K562 (cell line): ENCODE measurements around the gene RPN1. TPM values are rescaled to one million over a fixed set of nuclear protein-coding genes. Genes with fewer than 3 reads are reported as not detected.

Source experiments
- ATAC-seq: fragments of 200-7000 bp; cut with Tn5 transposase; 3 replicates; pipeline ENCODE4 v1.9.1; 2020; ENCODE audit warnings: moderate library complexity
- BruUV-seq: library from RNA; stranded (reverse); fragments of 400-500 nt; replicated peaks from 2 replicates; lab custom pipeline; 2021; lab: Mats Ljungman, UMichigan
- CTCF ChIA-PET: fragments of 300-600 bp; formaldehyde crosslinking; extraction: SDS; loops from one replicate; lab custom pipeline; 2021; ENCODE audit warnings: low intra/inter-chr PET ratio; lab: Yijun Ruan, JAX
- POLR2A ChIA-PET: fragments of 300-600, 350-650 bp; sonication (Branson Sonifier 250); formaldehyde crosslinking; extraction: SDS; loops from one replicate; lab custom pipeline; 2021; ENCODE audit warnings: antibody characterized with exemption, inconsistent platforms; lab: Yijun Ruan, JAX
- DNase-seq, 4 experiments: peaks; one replicate each; pipeline versions ENCODE4 v3.0.0 to v3.0.0-alpha.2; 2011 to 2018; ENCODE audit warnings: low spot score in 3 of 4, mixed read lengths in 3 of 4; ENCODE audit errors: extremely low read depth in 1 of 4
- FAIRE-seq: peaks from 2 replicates; lab custom pipeline; 2011; peaks lifted over from hg19 to GRCh38; lab: Jason Lieb, UNC
- H2AFZ ChIP-seq: 2 replicates; pipeline ENCODE4 v1.6.0; 2011; ENCODE audit warnings: low read depth, low read length, control low read depth, inconsistent platforms
- H3K27ac ChIP-seq: fragments of 200-600 bp; 3 replicates; pipeline ENCODE4 v1.8.0; 2011; ENCODE audit warnings: low read depth, mild to moderate bottlenecking, control low read depth, inconsistent platforms, low read length, moderate library complexity, mixed read lengths; ENCODE audit errors: extremely low read depth
- H3K27me3 ChIP-seq, 2 experiments: fragments of 300-600 bp in 1 of 2; 2 replicates in 1 of 2; 3 replicates in 1 of 2; pipeline versions ENCODE4 v1.6.0 to v1.8.0; 2011; ENCODE audit warnings: inconsistent platforms in 2 of 2, low read length in 2 of 2, mild to moderate bottlenecking in 1 of 2, mixed read lengths in 1 of 2, moderate library complexity in 1 of 2; ENCODE audit not compliant: control insufficient read depth in 2 of 2, insufficient read depth in 2 of 2
- H3K36me3 ChIP-seq: fragments of 300-600 bp; 3 replicates; pipeline ENCODE4 v1.8.0; 2011; ENCODE audit warnings: mild to moderate bottlenecking, low read length, inconsistent platforms; ENCODE audit not compliant: control insufficient read depth, insufficient read depth
- H3K4me1 ChIP-seq, 2 experiments: fragments of 200-600 bp in 1 of 2; replicated peaks in 1 of 2; 2 replicates in 1 of 2; 3 replicates in 1 of 2; pipeline versions ENCODE4 v1.5.1 to v1.8.0; 2011; ENCODE audit warnings: inconsistent platforms in 2 of 2, low read length in 2 of 2, mild to moderate bottlenecking in 1 of 2, mixed read lengths in 1 of 2, moderate library complexity in 1 of 2; ENCODE audit not compliant: control insufficient read depth in 2 of 2, insufficient read depth in 2 of 2
- H3K4me2 ChIP-seq: 2 replicates; pipeline ENCODE4 v1.6.1; 2011; ENCODE audit warnings: low read length, control low read depth, inconsistent platforms, mixed read lengths; ENCODE audit not compliant: insufficient read depth
- H3K4me3 ChIP-seq: fragments of 200-600 bp; sonication (generic), shearing (Covaris generic); 2 replicates; pipeline ENCODE4 v1.5.1; 2016; ENCODE audit warnings: control low read depth, inconsistent platforms
- H3K79me2 ChIP-seq: fragments of 200-600 bp; 3 replicates; pipeline ENCODE4 v1.8.0; 2011; ENCODE audit warnings: low read length, inconsistent platforms; ENCODE audit not compliant: control insufficient read depth, insufficient read depth
- H3K9ac ChIP-seq, 2 experiments: 2 replicates each; pipeline versions ENCODE4 v1.6.0 to v1.6.1; 2011; ENCODE audit warnings: low read depth in 2 of 2, low read length in 2 of 2, control low read depth in 1 of 2, inconsistent platforms in 1 of 2, mild to moderate bottlenecking in 1 of 2, mixed read lengths in 1 of 2; ENCODE audit not compliant: insufficient read depth in 1 of 2
- H3K9me1 ChIP-seq: one replicate; pipeline ENCODE4 v1.6.0; 2011; ENCODE audit warnings: inconsistent platforms, mild to moderate bottlenecking, low read length, moderate library complexity; ENCODE audit not compliant: control insufficient read depth, insufficient read depth
- H3K9me3 ChIP-seq: replicated peaks from 2 replicates; pipeline ENCODE4 v1.5.1; 2011; ENCODE audit warnings: low read depth, low read length, inconsistent platforms; ENCODE audit not compliant: control insufficient read depth, insufficient read depth
- H4K20me1 ChIP-seq: replicated peaks from 2 replicates; pipeline ENCODE4 v1.6.1; 2011; ENCODE audit warnings: low read length, inconsistent platforms, mixed read lengths; ENCODE audit not compliant: control insufficient read depth, insufficient read depth
- BHLHE40 ChIP-seq: IDR thresholded peaks from 2 replicates; pipeline ENCODE4 v1.6.1; 2011; ENCODE audit warnings: low read length, improper control_type of control experiment
- HDAC3 ChIP-seq: fragments of 450-650 bp; IDR thresholded peaks from 2 replicates; pipeline ENCODE4 v1.6.1; 2018; ENCODE audit warnings: borderline replicate concordance, mild to moderate bottlenecking, moderate library complexity; ENCODE audit not compliant: partially characterized antibody
- NBN ChIP-seq: fragments of 450-650 bp; IDR thresholded peaks from 2 replicates; pipeline ENCODE4 v1.6.1; 2016; ENCODE audit warnings: low read depth, mild to moderate bottlenecking
- NELFE ChIP-seq: IDR thresholded peaks from 2 replicates; pipeline ENCODE4 v1.6.1; 2011; ENCODE audit warnings: mild to moderate bottlenecking; ENCODE audit not compliant: insufficient read depth, insufficient read length
- STAT5A ChIP-seq: IDR thresholded peaks from 2 replicates; pipeline ENCODE4 v1.6.1; 2012; ENCODE audit warnings: low read length, inconsistent platforms, borderline replicate concordance
- TARDBP ChIP-seq: fragments of 450-650 bp; IDR thresholded peaks from 2 replicates; pipeline ENCODE4 v1.6.1; 2016
- ZKSCAN1 ChIP-seq: fragments of 150-350 bp; IDR thresholded peaks from 2 replicates; pipeline ENCODE4 v1.6.1; 2016; ENCODE audit warnings: low read depth, low read length
- ZNF124 ChIP-seq: sonication (generic); formaldehyde crosslinking; IDR thresholded peaks from 2 replicates; pipeline ENCODE4 v1.8.1; 2022; ENCODE audit warnings: missing genetic modification reagents
- WGBS: fragments of 100-300 bp; shearing (Covaris generic); methylation state at CpG from one replicate; pipeline ENCODE4 v1.1.6; 2016; ENCODE audit warnings: low coverage, mixed read lengths; ENCODE audit not compliant: insufficient coverage; ENCODE audit errors: missing lambda C conversion rate; 5-methylcytosine and 5-hydroxymethylcytosine counted together
- in situ Hi-C: fragments of 300-500 bp; cut with MboI; formaldehyde crosslinking; loops from 4 replicates; pipeline ENCODE4 v1.15.0; 2018; ENCODE audit warnings: inconsistent platforms, mixed read lengths
- intact Hi-C: fragments of 100-400 bp; cut with micrococcal nuclease; formaldehyde crosslinking; loops from 2 replicates; pipeline ENCODE4 v1.14.2; 2022
- polyA plus RNA-seq, 8 experiments: library from polyadenylated mRNA; depleted of rRNA in 4 of 8; stranded (reverse) in 5 of 8; unstranded in 3 of 8; fragments of >200 nt; fragmentation: Nextera tagmentation in 2 of 8; fragmentation: Illumina TruSeq in 1 of 8; extraction: Ambion mirVana in 2 of 8; extraction: Trizol in 1 of 8; gene quantifications; 2 replicates each; pipeline versions ENCODE4 v1.2.1 to v1.2.3, GENCODE V29; 2011 to 2014; ENCODE audit warnings: inconsistent platforms in 1 of 8, missing spikeins in 1 of 8
- total RNA-seq, 7 experiments: library from RNA; depleted of rRNA in 6 of 7; stranded (reverse); fragments of >200 nt in 6 of 7; fragmentation: Illumina TruSeq in 2 of 7; extraction: Trizol in 2 of 7; gene quantifications; 2 replicates each; pipeline versions ENCODE4 v1.2.1 to v1.2.3, GENCODE V29; 2011 to 2021; ENCODE audit warnings: low replicate concordance in 1 of 7
- TF ChIP-seq, protein P1 (sequence below): sonication (generic); formaldehyde crosslinking; IDR thresholded peaks from 2 replicates; pipeline ENCODE4 v1.8.1; 2023; ENCODE audit warnings: mild to moderate bottlenecking, missing genetic modification reagents
- TF ChIP-seq, protein P2 (sequence below): sonication (generic); formaldehyde crosslinking; IDR thresholded peaks from 2 replicates; pipeline ENCODE4 v1.8.1; 2023; ENCODE audit warnings: mild to moderate bottlenecking, missing genetic modification reagents
- TF ChIP-seq, protein P3 (sequence below): fragments of 250-450 bp; sonication (Bioruptor Pico); IDR thresholded peaks from 2 replicates; pipeline ENCODE4 v1.5.0; 2020; ENCODE audit warnings: mild to moderate bottlenecking, borderline replicate concordance

Gene RPN1
- total and polyA plus RNA-seq, 9 of the 15 experiments (the other 6 are each of a cell fraction or from before 2014, with no cell fraction given): 39.5 to 300 (median 148) TPM

DNA sequence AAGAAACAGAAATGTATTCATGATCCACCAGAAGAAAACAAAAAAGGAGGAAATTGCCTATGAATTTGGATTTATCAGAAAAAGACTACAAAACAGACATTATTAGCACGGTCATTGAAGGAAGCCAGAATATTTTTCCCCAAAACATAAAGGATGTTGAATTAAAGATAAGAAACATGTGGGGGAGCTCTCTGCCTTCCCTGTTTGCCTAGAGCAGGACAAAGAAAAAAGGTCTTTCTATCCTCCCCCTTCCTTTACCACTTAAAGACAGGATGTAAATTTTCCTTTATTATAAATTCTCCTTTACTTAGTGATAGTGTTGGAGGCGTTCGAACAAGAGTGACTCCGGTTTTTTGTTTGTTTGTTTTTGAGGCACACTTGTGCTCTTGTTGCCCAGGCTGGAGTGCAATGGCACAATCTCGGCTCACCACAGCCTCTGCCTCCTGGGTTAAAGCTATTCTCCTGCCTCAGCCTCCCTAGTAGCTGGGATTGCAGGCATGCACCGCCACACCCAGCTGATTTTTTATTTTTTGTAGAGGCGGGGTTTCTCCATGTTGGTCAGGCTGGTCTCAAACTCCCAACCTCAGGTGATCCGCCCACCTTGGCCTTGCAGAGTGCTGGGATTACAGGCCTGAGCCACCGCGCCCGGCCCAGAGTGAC is 14.9 kb upstream of the RPN1 start (continued):
- TF ChIP-seq, protein P1, sequence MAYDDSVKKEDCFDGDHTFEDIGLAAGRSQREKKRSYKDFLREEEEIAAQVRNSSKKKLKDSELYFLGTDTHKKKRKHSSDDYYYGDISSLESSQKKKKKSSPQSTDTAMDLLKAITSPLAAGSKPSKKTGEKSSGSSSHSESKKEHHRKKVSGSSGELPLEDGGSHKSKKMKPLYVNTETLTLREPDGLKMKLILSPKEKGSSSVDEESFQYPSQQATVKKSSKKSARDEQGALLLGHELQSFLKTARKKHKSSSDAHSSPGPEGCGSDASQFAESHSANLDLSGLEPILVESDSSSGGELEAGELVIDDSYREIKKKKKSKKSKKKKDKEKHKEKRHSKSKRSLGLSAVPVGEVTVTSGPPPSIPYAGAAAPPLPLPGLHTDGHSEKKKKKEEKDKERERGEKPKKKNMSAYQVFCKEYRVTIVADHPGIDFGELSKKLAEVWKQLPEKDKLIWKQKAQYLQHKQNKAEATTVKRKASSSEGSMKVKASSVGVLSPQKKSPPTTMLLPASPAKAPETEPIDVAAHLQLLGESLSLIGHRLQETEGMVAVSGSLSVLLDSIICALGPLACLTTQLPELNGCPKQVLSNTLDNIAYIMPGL (CRISPR knock-in tag): no peak
- TF ChIP-seq, protein P2, sequence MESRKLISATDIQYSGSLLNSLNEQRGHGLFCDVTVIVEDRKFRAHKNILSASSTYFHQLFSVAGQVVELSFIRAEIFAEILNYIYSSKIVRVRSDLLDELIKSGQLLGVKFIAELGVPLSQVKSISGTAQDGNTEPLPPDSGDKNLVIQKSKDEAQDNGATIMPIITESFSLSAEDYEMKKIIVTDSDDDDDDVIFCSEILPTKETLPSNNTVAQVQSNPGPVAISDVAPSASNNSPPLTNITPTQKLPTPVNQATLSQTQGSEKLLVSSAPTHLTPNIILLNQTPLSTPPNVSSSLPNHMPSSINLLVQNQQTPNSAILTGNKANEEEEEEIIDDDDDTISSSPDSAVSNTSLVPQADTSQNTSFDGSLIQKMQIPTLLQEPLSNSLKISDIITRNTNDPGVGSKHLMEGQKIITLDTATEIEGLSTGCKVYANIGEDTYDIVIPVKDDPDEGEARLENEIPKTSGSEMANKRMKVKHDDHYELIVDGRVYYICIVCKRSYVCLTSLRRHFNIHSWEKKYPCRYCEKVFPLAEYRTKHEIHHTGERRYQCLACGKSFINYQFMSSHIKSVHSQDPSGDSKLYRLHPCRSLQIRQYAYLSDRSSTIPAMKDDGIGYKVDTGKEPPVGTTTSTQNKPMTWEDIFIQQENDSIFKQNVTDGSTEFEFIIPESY (CRISPR knock-in tag): peak; percentile 69; the same call in 1 of the 2 replicates
- TF ChIP-seq HDAC3: no peak
- TF ChIP-seq, all 486 proteins: peak for 4

DNA sequence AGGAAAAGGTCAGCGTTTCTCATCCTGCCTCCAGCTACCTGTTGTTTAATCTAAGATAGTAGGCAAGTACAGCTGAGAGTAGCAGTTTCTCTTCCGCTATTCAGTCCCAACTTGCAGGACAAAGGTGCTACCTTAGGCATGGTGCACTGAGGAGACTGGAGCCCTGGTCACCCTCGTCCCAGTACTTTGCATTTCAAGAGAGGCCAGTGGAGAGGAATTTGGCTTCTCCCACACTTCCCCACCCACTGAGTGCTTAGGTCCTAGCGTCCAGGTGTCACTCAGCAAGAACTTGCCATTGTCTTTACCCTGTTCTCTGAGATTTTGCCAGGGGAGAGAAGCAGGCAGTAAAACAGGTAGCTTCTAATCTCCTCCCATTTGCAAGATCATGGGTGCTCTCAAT is 12.5 kb upstream of the RPN1 start:
- Histone ChIP-seq H3K9me3 (no peaks in the 10 kb centered on the region), H3K36me3 (no peaks in the 10 kb centered on the region), H2AFZ (no peak overlapping the region), H3K9ac (no peak overlapping the region), H3K4me2 (no peak overlapping the region), H4K20me1 (no peaks in the 10 kb centered on the region), H3K79me2 (no peaks in the 10 kb centered on the region), H3K27me3 (no peaks in the 10 kb centered on the region), H3K27ac (no peak overlapping the region), H3K9me1 (no peaks in the 10 kb centered on the region), H3K4me3 (no peak overlapping the region), H3K4me1 (no peaks in the 10 kb centered on the region; a peak in 1 of 5 replicates)
- ATAC-seq (no peak), FAIRE-seq (no peak), DNase-seq (no peak)
- CTCF ChIA-PET: no interaction called here
- TF ChIP-seq NBN (no peak), BHLHE40 (no peak), TARDBP (no peak), NELFE (no peak), ZKSCAN1 (no peak), ZNF124 (CRISPR knock-in tag) (no peak), STAT5A (no peak)
- TF ChIP-seq, protein P3, sequence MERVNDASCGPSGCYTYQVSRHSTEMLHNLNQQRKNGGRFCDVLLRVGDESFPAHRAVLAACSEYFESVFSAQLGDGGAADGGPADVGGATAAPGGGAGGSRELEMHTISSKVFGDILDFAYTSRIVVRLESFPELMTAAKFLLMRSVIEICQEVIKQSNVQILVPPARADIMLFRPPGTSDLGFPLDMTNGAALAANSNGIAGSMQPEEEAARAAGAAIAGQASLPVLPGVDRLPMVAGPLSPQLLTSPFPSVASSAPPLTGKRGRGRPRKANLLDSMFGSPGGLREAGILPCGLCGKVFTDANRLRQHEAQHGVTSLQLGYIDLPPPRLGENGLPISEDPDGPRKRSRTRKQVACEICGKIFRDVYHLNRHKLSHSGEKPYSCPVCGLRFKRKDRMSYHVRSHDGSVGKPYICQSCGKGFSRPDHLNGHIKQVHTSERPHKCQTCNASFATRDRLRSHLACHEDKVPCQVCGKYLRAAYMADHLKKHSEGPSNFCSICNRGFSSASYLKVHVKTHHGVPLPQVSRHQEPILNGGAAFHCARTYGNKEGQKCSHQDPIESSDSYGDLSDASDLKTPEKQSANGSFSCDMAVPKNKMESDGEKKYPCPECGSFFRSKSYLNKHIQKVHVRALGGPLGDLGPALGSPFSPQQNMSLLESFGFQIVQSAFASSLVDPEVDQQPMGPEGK (CRISPR knock-in tag): no peak
- POLR2A ChIA-PET: no interaction called here
- 50% methylated on average over 2 of the region's 4 CpGs for WGBS
- in situ Hi-C loops: no loop called here
- BruUV-seq: no TSS peak
- intact Hi-C loops: no loop called here
